GM12874 (cell line): Measurements from ENCODE around the gene SCARB1.

ENCODE experiments used
- TF ChIP-seq, protein P1 (sequence below): IDR thresholded peaks from 2 replicates; pipeline ENCODE4 v1.5.1; 2011; ENCODE audit warnings: low read depth, mild to moderate bottlenecking, control low read depth, low read length, moderate library complexity; ENCODE audit not compliant: insufficient read depth

Gene SCARB1

DNA sequence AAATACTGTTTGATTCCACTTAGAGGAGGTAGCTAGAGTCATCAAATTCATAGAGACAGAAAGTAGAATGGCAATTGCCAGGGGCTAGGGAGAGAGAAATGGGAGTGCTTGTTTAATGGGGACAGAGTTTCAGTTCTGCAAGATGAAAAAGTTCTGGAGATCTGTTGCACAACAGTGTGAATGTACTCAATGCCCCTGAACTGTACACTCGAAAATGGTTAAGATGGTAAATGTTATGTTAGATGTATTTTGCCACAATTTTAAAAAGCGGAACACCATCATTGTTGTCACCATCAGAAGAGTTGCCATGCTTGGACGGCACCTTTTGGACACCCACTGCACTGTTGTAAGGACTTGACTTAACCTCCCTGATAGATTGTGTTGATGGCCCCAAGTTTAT is 106.9 kb downstream of the SCARB1 start:
- TF ChIP-seq, protein P1, sequence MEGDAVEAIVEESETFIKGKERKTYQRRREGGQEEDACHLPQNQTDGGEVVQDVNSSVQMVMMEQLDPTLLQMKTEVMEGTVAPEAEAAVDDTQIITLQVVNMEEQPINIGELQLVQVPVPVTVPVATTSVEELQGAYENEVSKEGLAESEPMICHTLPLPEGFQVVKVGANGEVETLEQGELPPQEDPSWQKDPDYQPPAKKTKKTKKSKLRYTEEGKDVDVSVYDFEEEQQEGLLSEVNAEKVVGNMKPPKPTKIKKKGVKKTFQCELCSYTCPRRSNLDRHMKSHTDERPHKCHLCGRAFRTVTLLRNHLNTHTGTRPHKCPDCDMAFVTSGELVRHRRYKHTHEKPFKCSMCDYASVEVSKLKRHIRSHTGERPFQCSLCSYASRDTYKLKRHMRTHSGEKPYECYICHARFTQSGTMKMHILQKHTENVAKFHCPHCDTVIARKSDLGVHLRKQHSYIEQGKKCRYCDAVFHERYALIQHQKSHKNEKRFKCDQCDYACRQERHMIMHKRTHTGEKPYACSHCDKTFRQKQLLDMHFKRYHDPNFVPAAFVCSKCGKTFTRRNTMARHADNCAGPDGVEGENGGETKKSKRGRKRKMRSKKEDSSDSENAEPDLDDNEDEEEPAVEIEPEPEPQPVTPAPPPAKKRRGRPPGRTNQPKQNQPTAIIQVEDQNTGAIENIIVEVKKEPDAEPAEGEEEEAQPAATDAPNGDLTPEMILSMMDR = no peak

DNA sequence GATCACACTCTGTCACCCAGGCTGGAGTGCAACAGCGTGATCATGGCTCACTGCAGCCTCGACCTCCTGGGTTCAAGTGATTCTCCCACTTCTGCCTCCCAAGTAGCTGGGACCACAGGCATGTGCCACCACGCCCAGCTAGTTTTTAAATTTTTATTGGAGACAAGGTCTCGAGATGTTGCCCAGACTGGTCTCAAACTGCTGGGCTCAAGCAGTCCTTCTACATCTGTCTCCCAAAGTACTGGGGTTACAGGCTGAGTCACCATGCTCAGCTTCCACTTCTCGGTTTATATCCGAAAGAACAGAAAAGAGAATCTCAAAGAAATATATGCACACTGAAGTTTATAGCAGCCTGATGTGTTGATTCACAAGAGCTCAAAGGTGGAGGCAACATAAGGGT is 107.5 kb downstream of the SCARB1 start:
- TF ChIP-seq, protein P1 = no peak

DNA sequence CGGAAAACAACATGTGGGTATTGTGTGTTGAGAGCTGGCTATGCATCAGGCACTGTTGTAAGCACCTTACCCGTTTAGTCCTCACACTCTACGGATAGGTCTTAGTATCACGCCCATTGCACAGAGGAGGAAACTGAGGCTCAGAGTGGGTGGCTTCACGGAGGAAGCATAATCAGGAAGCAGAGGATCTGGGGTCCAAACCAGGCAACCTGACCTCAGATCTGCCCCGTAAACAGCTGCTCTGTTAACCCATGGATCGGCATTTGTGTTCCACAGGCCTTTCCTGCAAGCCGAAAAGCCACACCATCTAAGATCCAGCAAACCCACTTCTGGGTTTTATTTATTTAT is 107.9 kb downstream of the SCARB1 start:
- TF ChIP-seq, protein P1 = no peak

DNA sequence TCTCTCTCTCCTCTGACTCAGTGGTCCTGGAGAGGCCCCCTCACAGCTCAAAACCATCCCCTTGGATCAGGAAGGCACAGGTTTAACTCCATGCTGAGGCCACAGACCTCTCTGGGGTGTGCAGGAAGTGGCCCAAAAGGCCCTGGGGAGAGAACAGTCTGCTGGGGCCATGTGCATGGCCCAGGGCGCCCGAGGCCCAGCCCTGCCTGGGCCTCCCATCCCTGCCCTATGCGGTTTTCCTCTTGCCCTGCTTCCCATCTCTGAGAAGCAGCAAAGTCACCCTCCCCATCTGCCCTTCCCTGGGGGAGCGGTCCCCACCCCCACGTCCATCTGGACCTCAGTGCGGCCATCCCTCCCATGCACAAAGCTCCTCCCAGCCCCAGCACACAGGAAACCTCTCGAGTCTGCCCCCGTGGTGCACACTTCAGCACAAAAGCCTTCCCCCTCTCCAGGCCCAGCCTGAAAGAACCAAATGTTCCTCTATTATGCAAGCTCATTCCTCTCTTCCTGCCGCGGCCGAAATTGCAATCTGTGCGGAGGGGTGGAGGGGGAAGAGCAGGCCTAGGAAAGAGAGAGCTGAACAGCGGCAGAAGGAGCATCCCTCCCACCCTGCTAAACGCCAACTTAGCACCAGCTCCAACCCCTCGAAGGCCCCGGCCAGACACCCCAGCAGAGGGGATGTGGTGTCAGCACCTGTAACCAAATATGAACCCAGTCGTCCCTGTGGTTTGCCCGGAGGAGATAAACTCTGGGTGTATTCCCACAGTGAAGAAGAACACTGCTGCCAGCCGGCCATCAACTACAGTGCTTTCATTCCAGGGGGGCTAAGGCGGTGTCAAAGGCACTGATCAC is 108.5 kb downstream of the SCARB1 start:
- TF ChIP-seq, protein P1 = no peak

DNA sequence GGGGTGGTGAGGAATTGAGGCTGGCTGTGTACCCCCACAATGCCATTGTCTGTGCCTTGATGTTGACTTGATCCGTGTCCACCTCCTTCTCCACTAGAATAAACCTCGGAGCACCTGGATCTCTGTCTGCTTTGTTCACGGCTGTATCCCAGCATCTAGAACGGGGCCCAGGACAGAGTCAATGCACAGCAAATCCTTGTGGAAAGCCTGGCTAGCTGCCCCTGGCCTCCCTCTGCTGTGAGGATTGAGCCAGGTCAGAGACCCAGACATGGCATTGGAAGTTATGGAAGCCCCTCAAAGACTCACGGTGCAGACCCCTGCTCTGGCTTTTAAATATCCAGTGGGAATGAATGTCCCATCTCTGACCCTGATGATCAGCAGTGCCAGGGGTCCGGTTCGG is 109.2 kb downstream of the SCARB1 start:
- TF ChIP-seq, protein P1 = no peak

DNA sequence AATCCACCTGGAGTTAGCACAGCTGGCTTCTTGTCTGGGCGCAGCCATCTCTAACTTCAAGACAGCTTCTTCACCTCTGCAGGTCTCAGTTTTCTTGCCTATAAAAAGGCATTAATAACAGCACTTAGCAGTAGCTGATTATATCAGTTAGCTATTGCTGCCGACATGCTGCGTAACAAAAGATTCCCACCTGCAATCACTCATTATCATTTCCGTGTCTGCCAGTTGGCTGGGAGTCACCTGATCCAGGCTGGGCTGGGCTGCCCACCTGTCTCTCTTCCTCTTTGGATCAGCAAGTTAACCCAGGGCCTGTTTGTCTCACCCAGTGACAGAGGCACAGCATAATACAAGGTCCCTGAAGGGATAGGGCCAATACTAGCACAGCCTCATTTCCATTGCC is 109.7 kb downstream of the SCARB1 start:
- TF ChIP-seq, protein P1 = no peak

DNA sequence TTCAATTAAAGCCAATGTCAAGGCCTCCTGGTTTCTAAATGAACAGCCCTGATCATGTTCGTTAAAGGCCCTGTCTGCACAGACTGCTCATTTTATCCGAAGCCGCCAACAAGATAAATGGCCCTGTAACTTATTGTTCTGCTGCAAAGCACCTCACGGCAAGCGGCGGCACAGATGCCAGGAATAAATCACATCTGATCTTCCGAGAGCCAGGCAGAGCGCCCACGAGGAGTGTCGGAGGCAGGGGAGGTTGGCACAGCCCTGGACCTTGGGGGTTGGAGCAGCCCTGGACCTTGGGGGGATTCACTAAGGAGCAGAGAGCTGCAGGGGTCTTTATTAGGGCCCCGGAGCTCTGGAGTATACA is 110.5 kb downstream of the SCARB1 start:
- TF ChIP-seq, protein P1 = no peak
